Esophagus (tissue), 2 donors: ENCODE data around the gene ACP7. TPM values are rescaled to one million over a fixed set of nuclear protein-coding genes. Genes with fewer than 3 reads are reported as not detected.
A peak's percentile ranks its signal among the peaks of the same experiment; 100 is the strongest.
"Not testable (repeated sequence)": the region's sequence is repeated elsewhere in the genome, so short reads cannot be mapped to it uniquely, and the experiment has no call there.

ENCODE experiments used
- H3K27ac ChIP-seq, 2 donors: one replicate each; pipeline ENCODE4 v1.5.1; 2013; ENCODE audit warnings: low read depth in 2 of 2, mild to moderate bottlenecking in 2 of 2, inconsistent platforms in 1 of 2, low read length in 1 of 2, moderate library complexity in 1 of 2
- H3K27me3 ChIP-seq, 2 donors: one replicate each; pipeline ENCODE4 v1.6.1; 2013; ENCODE audit warnings: low read length in 2 of 2, control low read depth in 1 of 2, mild to moderate bottlenecking in 1 of 2; ENCODE audit not compliant: insufficient read depth in 2 of 2, control insufficient read depth in 1 of 2
- H3K36me3 ChIP-seq, 2 donors: one replicate each; pipeline ENCODE4 v1.6.1; 2013; ENCODE audit warnings: low read length in 1 of 2; ENCODE audit not compliant: control insufficient read depth in 2 of 2, insufficient read depth in 2 of 2
- H3K4me1 ChIP-seq, 2 donors: one replicate each; pipeline ENCODE4 v1.6.1; 2013; ENCODE audit warnings: low read length in 1 of 2; ENCODE audit not compliant: control insufficient read depth in 2 of 2, insufficient read depth in 2 of 2
- H3K4me3 ChIP-seq, 2 donors: one replicate each; pipeline ENCODE4 v1.5.1; 2013; ENCODE audit warnings: low read length in 2 of 2, mild to moderate bottlenecking in 2 of 2, low read depth in 1 of 2, moderate library complexity in 1 of 2
- H3K9me3 ChIP-seq, 2 donors: one replicate each; pipeline ENCODE4 v1.6.1; 2013; ENCODE audit warnings: mild to moderate bottlenecking in 2 of 2, low read depth in 1 of 2, low read length in 1 of 2, moderate library complexity in 1 of 2; ENCODE audit not compliant: control insufficient read depth in 2 of 2, insufficient read depth in 1 of 2
- WGBS, 2 donors: extraction: QIAGEN DNeasy Blood & Tissue Kit; methylation state at CpG; one replicate each; pipeline ENCODE4 v1.1.7; 2013; 5-methylcytosine and 5-hydroxymethylcytosine counted together
- polyA plus RNA-seq, 2 donors: library from polyadenylated mRNA; stranded (reverse); fragments of 200-250 nt; gene quantifications; one replicate each; pipeline ENCODE4 v1.2.3, GENCODE V29; 2013
- donor health status: healthy with polysubstance abuse.
- donor health status: Bipolar disorder and iron deficiency.

The ACP7 gene
- polyA plus RNA-seq, 2 donors: 0.32 to 1.6 TPM

GRCh38 chr19:39113199-39113598, 29.0 kb downstream of the ACP7 start:
- Histone ChIP-seq H3K4me1 (peaks cover 6 to 7% of the 10 kb centered on the region in 2 donors), H3K9me3 (peaks cover 0 to 3% of the 10 kb centered on the region in 2 donors), H3K36me3 (no peaks in the 10 kb centered on the region), H3K4me3 (no peak overlapping the region), H3K27me3 (no peaks in the 10 kb centered on the region), H3K27ac (no peak overlapping the region)
- 76 to 83% methylated on average over 10 of the region's 10 CpGs for WGBS, 2 donors

GRCh38 chr19:39115105-39115847, 31.1 kb downstream of the ACP7 start:
- 87 to 88% methylated on average over 10 to 11 of the region's 11 CpGs for WGBS, 2 donors

GRCh38 chr19:39117023-39117422, 32.9 kb downstream of the ACP7 start:
- not testable (repeated sequence) for H3K36me3 ChIP-seq, H3K27me3 ChIP-seq, H3K4me1 ChIP-seq, H3K4me3 ChIP-seq, H3K9me3 ChIP-seq, H3K27ac ChIP-seq
- 87% methylated on average over 8 of the region's 8 CpGs for WGBS, 2 donors

More at GRCh38 chr19:39115105-39115847, 31.1 kb downstream of the ACP7 start:
- Histone ChIP-seq H3K36me3 (no peaks in the 10 kb centered on the region), H3K27me3 (no peaks in the 10 kb centered on the region), H3K9me3 (peaks cover 0 to 3% of the 10 kb centered on the region in 2 donors), H3K27ac (no peak overlapping the region), H3K4me1 (peaks cover 6 to 7% of the 10 kb centered on the region in 2 donors), H3K4me3 (no peak overlapping the region)

GRCh38 chr19:39119830-39120229, 35.7 kb downstream of the ACP7 start:
- Histone ChIP-seq H3K9me3 (no peaks in the 10 kb centered on the region), H3K27ac (no peak overlapping the region), H3K4me3 (no peak overlapping the region), H3K27me3 (no peaks in the 10 kb centered on the region), H3K36me3 (no peaks in the 10 kb centered on the region), H3K4me1 (no peaks in the 10 kb centered on the region)
- 73 to 80% methylated on average over 1 of the region's 1 CpG for WGBS, 2 donors

- WGBS, 2 donors: 76 to 79% methylated on average over 18 of the region's 18 CpGs
- Histone ChIP-seq H3K4me3 (no peak overlapping the region), H3K27me3 (no peaks in the 10 kb centered on the region), H3K4me1 (peaks cover 3 to 13% of the 10 kb centered on the region in 2 donors), H3K9me3 (no peaks in the 10 kb centered on the region), H3K36me3 (no peaks in the 10 kb centered on the region), H3K27ac (no peak overlapping the region)
Observed at GRCh38 chr19:39122934-39123731, 39.0 kb downstream of the ACP7 start.

GRCh38 chr19:39124136-39124764, 40.1 kb downstream of the ACP7 start:
- Histone ChIP-seq H3K4me3 (no peak overlapping the region), H3K27ac (no peak overlapping the region), H3K36me3 (no peaks in the 10 kb centered on the region), H3K27me3 (no peaks in the 10 kb centered on the region), H3K4me1 (peaks cover 7 to 14% of the 10 kb centered on the region in 2 donors), H3K9me3 (no peaks in the 10 kb centered on the region)
- 76 to 83% methylated on average over 7 of the region's 7 CpGs for WGBS, 2 donors

- WGBS, 2 donors: 35 to 36% methylated on average over 7 of the region's 7 CpGs
- no peaks in the 10 kb centered on the region for H3K27me3 ChIP-seq
- H3K27ac ChIP-seq: peak overlapping the region; percentile 21 to 38
- no peaks in the 10 kb centered on the region for H3K36me3 ChIP-seq
- peaks cover 7 to 14% of the 10 kb centered on the region in 2 donors for H3K4me1 ChIP-seq
- no peaks in the 10 kb centered on the region for H3K9me3 ChIP-seq
- H3K4me3 ChIP-seq: peak overlapping the region; percentile 34 to 95
Observed at GRCh38 chr19:39125199-39125553, 41.0 kb downstream of the ACP7 start.

- WGBS, 2 donors: 1% methylated on average over 63 to 64 of the region's 64 CpGs
- Histone ChIP-seq H3K4me3 (peak within 1 kb of the TSS; percentile 92 to 95), H3K9me3 (no peaks in the 10 kb centered on the region), H3K27ac (peak within 1 kb of the TSS; percentile 88 to 94), H3K4me1 (peaks cover 9 to 15% of the 10 kb centered on the region in 2 donors), H3K27me3 (no peaks in the 10 kb centered on the region), H3K36me3 (no peaks in the 10 kb centered on the region)
Observed at GRCh38 chr19:39125554-39126311, 41.6 kb downstream of the ACP7 start, which contains the start of gene PAK4. Gene PAK4 (plus strand): TSS chr19:39125786. CDS start chr19:39169554, 43,768 bp downstream.
